Nephron (organoid): Measurements from ENCODE around the gene CAMK2G.

Experiments used
- H3K27ac Mint-ChIP-seq, 3 experiments: 2 replicates each; pipeline ENCODE4 v1.8.0; 2020; ENCODE audit warnings: mixed read lengths in 3 of 3, mild to moderate bottlenecking in 2 of 3, moderate library complexity in 1 of 3
- H3K27me3 Mint-ChIP-seq: 2 replicates; pipeline ENCODE4 v1.8.0; 2021; ENCODE audit warnings: low read depth, mild to moderate bottlenecking, moderate library complexity, mixed read lengths
- H3K36me3 Mint-ChIP-seq: 2 replicates; pipeline ENCODE4 v1.8.0; 2020; ENCODE audit warnings: low read depth, mixed read lengths
- H3K4me1 Mint-ChIP-seq: 2 replicates; pipeline ENCODE4 v1.8.0; 2020; ENCODE audit warnings: mixed read lengths
- H3K4me3 Mint-ChIP-seq, 3 experiments: 2 replicates each; pipeline ENCODE4 v1.8.0; 2020; ENCODE audit warnings: mild to moderate bottlenecking in 3 of 3, mixed read lengths in 3 of 3, moderate library complexity in 2 of 3
- H3K9me3 Mint-ChIP-seq: 2 replicates; pipeline ENCODE4 v1.8.0; 2020; ENCODE audit warnings: mixed read lengths
- TF ChIP-seq, protein P1 (sequence below), 3 experiments: fragments of 200-600 bp; sonication (generic); IDR thresholded peaks; one replicate each; pipeline ENCODE4 v1.5.0; 2021; ENCODE audit warnings: antibody characterized with exemption in 3 of 3; ENCODE audit not compliant: unreplicated experiment in 3 of 3

CAMK2G gene

GRCh38 chr10:73843261-73843660 is 31.1 kb downstream of the CAMK2G start:
- no peaks in the 10 kb centered on the region for H3K4me1 Mint-ChIP-seq
- TF ChIP-seq, protein P1, sequence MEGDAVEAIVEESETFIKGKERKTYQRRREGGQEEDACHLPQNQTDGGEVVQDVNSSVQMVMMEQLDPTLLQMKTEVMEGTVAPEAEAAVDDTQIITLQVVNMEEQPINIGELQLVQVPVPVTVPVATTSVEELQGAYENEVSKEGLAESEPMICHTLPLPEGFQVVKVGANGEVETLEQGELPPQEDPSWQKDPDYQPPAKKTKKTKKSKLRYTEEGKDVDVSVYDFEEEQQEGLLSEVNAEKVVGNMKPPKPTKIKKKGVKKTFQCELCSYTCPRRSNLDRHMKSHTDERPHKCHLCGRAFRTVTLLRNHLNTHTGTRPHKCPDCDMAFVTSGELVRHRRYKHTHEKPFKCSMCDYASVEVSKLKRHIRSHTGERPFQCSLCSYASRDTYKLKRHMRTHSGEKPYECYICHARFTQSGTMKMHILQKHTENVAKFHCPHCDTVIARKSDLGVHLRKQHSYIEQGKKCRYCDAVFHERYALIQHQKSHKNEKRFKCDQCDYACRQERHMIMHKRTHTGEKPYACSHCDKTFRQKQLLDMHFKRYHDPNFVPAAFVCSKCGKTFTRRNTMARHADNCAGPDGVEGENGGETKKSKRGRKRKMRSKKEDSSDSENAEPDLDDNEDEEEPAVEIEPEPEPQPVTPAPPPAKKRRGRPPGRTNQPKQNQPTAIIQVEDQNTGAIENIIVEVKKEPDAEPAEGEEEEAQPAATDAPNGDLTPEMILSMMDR (IDR thresholded peaks at IDR 0.05; ENCODE audit: unreplicated experiment in 3 of 3), result no peak

DNA sequence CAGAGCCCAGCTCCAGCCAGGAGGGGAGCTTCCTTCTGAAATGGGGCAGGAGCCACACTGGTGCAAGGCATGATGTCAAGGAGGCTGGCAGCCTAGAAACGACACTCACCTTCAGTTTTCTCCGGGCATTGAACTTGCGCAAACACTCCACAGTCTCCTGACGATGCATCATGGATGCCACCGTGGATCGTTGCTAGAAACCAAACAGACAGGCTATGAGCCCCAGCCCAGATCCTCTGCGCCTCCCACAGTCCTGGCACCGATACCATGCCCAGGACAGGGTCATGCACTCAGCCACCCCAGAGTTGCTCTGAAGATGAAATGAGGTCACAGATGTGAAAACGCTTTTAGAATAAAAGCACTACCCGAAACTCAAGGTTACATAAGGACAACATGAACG is 32.0 kb downstream of the CAMK2G start:
- H3K27ac Mint-ChIP-seq, result no peak overlapping the region
- peaks cover 41% of the 10 kb centered on the region for H3K36me3 Mint-ChIP-seq
- H3K4me3 Mint-ChIP-seq, result no peak overlapping the region
- TF ChIP-seq, protein P1 (IDR thresholded peaks at IDR 0.05; ENCODE audit: unreplicated experiment in 3 of 3), result no peak
- no peaks in the 10 kb centered on the region for H3K4me1 Mint-ChIP-seq
- H3K27me3 Mint-ChIP-seq, result no peaks in the 10 kb centered on the region
- no peaks in the 10 kb centered on the region for H3K9me3 Mint-ChIP-seq

More at GRCh38 chr10:73843261-73843660, 31.1 kb downstream of the CAMK2G start:
- H3K36me3 Mint-ChIP-seq, result peaks cover 46% of the 10 kb centered on the region
- no peaks in the 10 kb centered on the region for H3K9me3 Mint-ChIP-seq
- H3K27ac Mint-ChIP-seq, result no peak overlapping the region
- no peak overlapping the region for H3K4me3 Mint-ChIP-seq
- no peaks in the 10 kb centered on the region for H3K27me3 Mint-ChIP-seq

DNA sequence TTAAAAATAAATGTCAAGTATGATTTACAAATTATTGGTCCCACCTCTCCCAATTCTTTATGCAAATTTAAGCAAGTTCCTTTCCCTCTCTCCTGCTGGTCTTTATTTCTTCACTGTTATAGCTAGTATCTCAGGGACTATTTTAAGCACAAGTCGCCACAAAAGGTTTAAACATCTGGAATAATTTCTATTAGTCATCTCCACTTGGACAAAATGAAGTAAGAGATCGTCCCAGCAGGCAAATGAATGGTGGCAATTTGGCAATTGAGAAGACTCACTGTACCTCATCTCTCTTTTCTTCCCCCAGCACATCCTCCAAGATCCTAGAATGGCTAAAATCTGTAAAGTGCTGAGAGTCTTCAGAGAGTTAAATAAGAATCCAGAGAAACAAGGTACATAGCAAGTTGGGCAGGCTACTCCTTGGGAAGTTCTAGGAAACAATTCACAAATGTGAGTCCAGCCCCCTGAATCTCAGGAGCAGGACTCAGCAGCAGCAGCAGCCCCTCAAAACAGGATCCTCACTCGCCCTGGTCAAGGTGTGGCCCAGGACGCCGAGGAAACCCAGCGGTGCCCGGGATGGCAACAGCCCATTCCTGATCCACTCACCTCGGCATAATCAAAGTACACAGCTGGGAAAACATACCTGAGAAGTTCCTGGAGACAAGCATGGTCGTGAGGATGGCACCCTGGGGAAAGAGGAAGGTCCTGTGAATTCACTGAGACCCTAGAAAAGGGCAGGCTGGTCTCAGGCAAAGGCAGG is 32.6 kb downstream of the CAMK2G start:
- Mint-ChIP-seq H3K4me1 (no peaks in the 10 kb centered on the region), H3K36me3 (peaks cover 36% of the 10 kb centered on the region), H3K4me3 (no peak overlapping the region), H3K27me3 (no peaks in the 10 kb centered on the region), H3K9me3 (no peaks in the 10 kb centered on the region), H3K27ac (no peak overlapping the region)
- TF ChIP-seq, protein P1 (IDR thresholded peaks at IDR 0.05; ENCODE audit: unreplicated experiment in 3 of 3), result no peak

- no peaks in the 10 kb centered on the region for H3K4me1 Mint-ChIP-seq
- TF ChIP-seq, protein P1 (IDR thresholded peaks at IDR 0.05; ENCODE audit: unreplicated experiment in 3 of 3), result no peak
- H3K4me3 Mint-ChIP-seq, result no peak overlapping the region
- no peak overlapping the region for H3K27ac Mint-ChIP-seq
- H3K27me3 Mint-ChIP-seq, result no peaks in the 10 kb centered on the region
- H3K9me3 Mint-ChIP-seq, result no peaks in the 10 kb centered on the region
- peaks cover 34% of the 10 kb centered on the region for H3K36me3 Mint-ChIP-seq
Measured at GRCh38 chr10:73841061-73841421, 33.3 kb downstream of the CAMK2G start.

DNA sequence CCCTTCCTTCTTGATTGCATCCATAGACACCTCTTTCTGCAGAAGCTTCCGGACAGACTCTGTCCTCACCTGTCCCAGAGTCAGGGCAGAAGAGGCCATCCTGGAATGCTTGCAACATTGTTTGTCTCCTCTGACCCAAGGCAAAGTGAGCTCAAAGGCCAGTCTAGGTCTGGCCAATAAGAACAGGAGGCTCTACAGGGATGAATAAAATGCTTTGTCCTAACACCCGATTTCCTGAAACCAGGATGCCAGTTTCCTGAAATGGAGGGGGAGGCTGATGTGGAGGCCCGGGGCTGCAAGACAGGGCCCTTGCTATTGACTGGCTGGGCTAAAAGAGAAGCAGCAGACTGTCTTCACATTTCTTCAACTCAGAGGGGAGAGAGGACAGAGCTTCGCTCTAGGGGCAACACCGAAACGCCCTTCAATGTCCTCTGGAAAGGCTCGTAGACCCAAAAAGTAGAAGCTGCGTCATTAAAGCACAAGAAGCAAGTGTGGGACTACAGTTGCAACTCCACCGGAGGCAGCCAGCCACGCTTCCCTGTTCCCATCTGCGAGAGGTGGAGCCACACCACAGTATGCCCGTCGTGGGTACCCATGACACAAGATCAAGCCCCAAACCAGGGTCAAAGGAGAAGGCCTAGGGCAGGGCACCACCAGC is 33.8 kb downstream of the CAMK2G start:
- H3K4me3 Mint-ChIP-seq, result no peak overlapping the region

More for the DNA sequence above, 33.8 kb downstream of the CAMK2G start:
- Mint-ChIP-seq H3K36me3 (peaks cover 32% of the 10 kb centered on the region), H3K27me3 (no peaks in the 10 kb centered on the region), H3K4me1 (no peaks in the 10 kb centered on the region), H3K9me3 (no peaks in the 10 kb centered on the region), H3K27ac (no peak overlapping the region)
- TF ChIP-seq, protein P1 (IDR thresholded peaks at IDR 0.05; ENCODE audit: unreplicated experiment in 3 of 3), result no peak
